Astrocyte (in vitro differentiated cells and primary cell): ENCODE results near the gene CEACAM3. TPM values are rescaled to one million over a fixed set of nuclear protein-coding genes. Genes with fewer than 3 reads are reported as not detected.

Experiments used
- DNase-seq: peaks from one replicate; pipeline ENCODE4 v3.0.0-alpha.2; 2010; ENCODE audit warnings: low read depth
- FAIRE-seq: peaks from 2 replicates; lab custom pipeline; 2011; peaks lifted over from hg19 to GRCh38; lab: Jason Lieb, UNC
- H2AFZ ChIP-seq: 2 replicates; pipeline ENCODE4 v1.6.0; 2012; ENCODE audit warnings: low read depth, low read length, inconsistent platforms
- H3K27ac ChIP-seq: 2 replicates; pipeline ENCODE4 v1.5.1; 2011; ENCODE audit warnings: low read depth, low read length, inconsistent platforms
- H3K27me3 ChIP-seq: 2 replicates; pipeline ENCODE4 v1.6.0; 2011; ENCODE audit warnings: low read length, inconsistent platforms; ENCODE audit not compliant: insufficient read depth
- H3K36me3 ChIP-seq: 2 replicates; pipeline ENCODE4 v1.5.1; 2011; ENCODE audit warnings: low read length, inconsistent platforms; ENCODE audit not compliant: insufficient read depth
- H3K4me1 ChIP-seq: 2 replicates; pipeline ENCODE4 v1.5.1; 2011; ENCODE audit warnings: low read length, inconsistent platforms; ENCODE audit not compliant: insufficient read depth
- H3K4me2 ChIP-seq: 2 replicates; pipeline ENCODE4 v1.6.0; 2012; ENCODE audit warnings: low read length, inconsistent platforms
- H3K4me3 ChIP-seq: 2 replicates; pipeline ENCODE4 v1.5.1; 2011; ENCODE audit warnings: low read depth, mild to moderate bottlenecking, low read length, inconsistent platforms; ENCODE audit not compliant: insufficient read depth
- H3K79me2 ChIP-seq: 2 replicates; pipeline ENCODE4 v1.6.0; 2012; ENCODE audit warnings: mild to moderate bottlenecking, low read length, inconsistent platforms; ENCODE audit not compliant: insufficient read depth
- H3K9ac ChIP-seq: 2 replicates; pipeline ENCODE4 v1.6.0; 2012; ENCODE audit warnings: mild to moderate bottlenecking, low read length, inconsistent platforms
- H3K9me3 ChIP-seq: 2 replicates; pipeline ENCODE4 v1.5.1; 2012; ENCODE audit warnings: low read depth, mild to moderate bottlenecking, low read length, inconsistent platforms; ENCODE audit not compliant: insufficient read depth
- H4K20me1 ChIP-seq: 2 replicates; pipeline ENCODE4 v1.6.0; 2012; ENCODE audit warnings: low read length, inconsistent platforms; ENCODE audit not compliant: insufficient read depth
- H3K27ac Mint-ChIP-seq: one replicate; pipeline ENCODE4 v1.8.0; 2021; ENCODE audit warnings: mild to moderate bottlenecking, mixed read lengths; ENCODE audit not compliant: unreplicated experiment
- H3K27me3 Mint-ChIP-seq: one replicate; pipeline ENCODE4 v1.8.0; 2021; ENCODE audit warnings: low read depth, mixed read lengths; ENCODE audit not compliant: unreplicated experiment
- H3K36me3 Mint-ChIP-seq: one replicate; pipeline ENCODE4 v1.8.0; 2021; ENCODE audit warnings: low read depth, mixed read lengths; ENCODE audit not compliant: unreplicated experiment
- H3K4me1 Mint-ChIP-seq: one replicate; pipeline ENCODE4 v1.8.0; 2021; ENCODE audit warnings: low read depth, mixed read lengths; ENCODE audit not compliant: unreplicated experiment
- H3K4me3 Mint-ChIP-seq: one replicate; pipeline ENCODE4 v1.8.0; 2021; ENCODE audit warnings: mild to moderate bottlenecking, moderate library complexity, mixed read lengths; ENCODE audit not compliant: unreplicated experiment
- H3K9me3 Mint-ChIP-seq: one replicate; pipeline ENCODE4 v1.8.0; 2021; ENCODE audit warnings: mild to moderate bottlenecking, mixed read lengths; ENCODE audit not compliant: unreplicated experiment
- CTCF ChIP-seq: IDR thresholded peaks from 2 replicates; pipeline ENCODE4 v1.5.1; 2011; ENCODE audit warnings: low read depth, mild to moderate bottlenecking, inconsistent platforms, low read length, moderate library complexity; ENCODE audit not compliant: insufficient read depth
- EZH2 ChIP-seq: IDR thresholded peaks from 2 replicates; pipeline ENCODE4 v1.6.1; 2012; ENCODE audit warnings: mild to moderate bottlenecking, low read length, inconsistent platforms; ENCODE audit not compliant: insufficient read depth
- total RNA-seq: library from RNA; stranded (reverse); gene quantifications from 2 replicates; pipeline ENCODE4 v1.2.1, GENCODE V29; 2021

CEACAM3 gene
- total RNA-seq, 1 donor from 2014 or later: not detected

- no peaks in the 10 kb centered on the region for H3K79me2 ChIP-seq
- H2AFZ ChIP-seq: no peak overlapping the region
- no peak for FAIRE-seq
- H3K9me3 ChIP-seq: no peaks in the 10 kb centered on the region
- no peak for DNase-seq
- H3K27me3 ChIP-seq: no peaks in the 10 kb centered on the region
- H3K9ac ChIP-seq: no peak overlapping the region
- H4K20me1 ChIP-seq: no peaks in the 10 kb centered on the region
- Mint-ChIP-seq H3K36me3 (no peaks in the 10 kb centered on the region), H3K9me3 (peaks cover 2% of the 10 kb centered on the region), H3K27ac (no peak overlapping the region), H3K27me3 (peaks cover 28% of the 10 kb centered on the region), H3K4me3 (no peak overlapping the region), H3K4me1 (no peaks in the 10 kb centered on the region)
- no peak overlapping the region for H3K4me3 ChIP-seq
- no peak overlapping the region for H3K4me2 ChIP-seq
- TF ChIP-seq CTCF (no peak), EZH2 (no peak)
- no peaks in the 10 kb centered on the region for H3K36me3 ChIP-seq
- no peak overlapping the region for H3K27ac ChIP-seq
- no peaks in the 10 kb centered on the region for H3K4me1 ChIP-seq
Measured at GRCh38 chr19:41845051-41845590, 48.7 kb downstream of the CEACAM3 start.

- H3K36me3 Mint-ChIP-seq: no peaks in the 10 kb centered on the region
- no peaks in the 10 kb centered on the region for H3K4me1 ChIP-seq
- H3K4me2 ChIP-seq: no peak overlapping the region
- FAIRE-seq (no peak), DNase-seq (no peak)
- no peak overlapping the region for H3K27ac ChIP-seq
- no peak overlapping the region for H3K27ac Mint-ChIP-seq
- no peak overlapping the region for H3K4me3 Mint-ChIP-seq
- H3K9me3 Mint-ChIP-seq: peaks cover 2% of the 10 kb centered on the region
- no peaks in the 10 kb centered on the region for H3K79me2 ChIP-seq
- H3K27me3 Mint-ChIP-seq: peaks cover 37% of the 10 kb centered on the region
- no peaks in the 10 kb centered on the region for H3K9me3 ChIP-seq
- H3K36me3 ChIP-seq: no peaks in the 10 kb centered on the region
- TF ChIP-seq CTCF (no peak), EZH2 (no peak)
- H3K4me3 ChIP-seq: no peak overlapping the region
- no peaks in the 10 kb centered on the region for H3K4me1 Mint-ChIP-seq
- no peaks in the 10 kb centered on the region for H4K20me1 ChIP-seq
- H3K9ac ChIP-seq: no peak overlapping the region
- H2AFZ ChIP-seq: no peak overlapping the region
- peaks cover 11% of the 10 kb centered on the region for H3K27me3 ChIP-seq
Measured at GRCh38 chr19:41847351-41848105, 51.1 kb downstream of the CEACAM3 start.

GRCh38 chr19:41848666-41849065 is 52.3 kb downstream of the CEACAM3 start:
- H3K36me3 Mint-ChIP-seq: no peaks in the 10 kb centered on the region
- FAIRE-seq: no peak

More at GRCh38 chr19:41848666-41849065, 52.3 kb downstream of the CEACAM3 start:
- DNase-seq: no peak
- Histone ChIP-seq H3K27ac (no peak overlapping the region), H3K9ac (no peak overlapping the region), H4K20me1 (no peaks in the 10 kb centered on the region), H3K79me2 (no peaks in the 10 kb centered on the region), H2AFZ (no peak overlapping the region), H3K4me3 (no peak overlapping the region), H3K4me1 (no peaks in the 10 kb centered on the region), H3K9me3 (no peaks in the 10 kb centered on the region), H3K36me3 (no peaks in the 10 kb centered on the region), H3K27me3 (peaks cover 20% of the 10 kb centered on the region), H3K4me2 (no peak overlapping the region)
- TF ChIP-seq CTCF: no peak
- no peak for TF ChIP-seq EZH2
- H3K27me3 Mint-ChIP-seq: peaks cover 46% of the 10 kb centered on the region
- no peak overlapping the region for H3K4me3 Mint-ChIP-seq
- no peak overlapping the region for H3K27ac Mint-ChIP-seq
- no peaks in the 10 kb centered on the region for H3K9me3 Mint-ChIP-seq
- H3K4me1 Mint-ChIP-seq: no peaks in the 10 kb centered on the region
